ENCODE data around the gene EXOC4.

Gene EXOC4

DNA sequence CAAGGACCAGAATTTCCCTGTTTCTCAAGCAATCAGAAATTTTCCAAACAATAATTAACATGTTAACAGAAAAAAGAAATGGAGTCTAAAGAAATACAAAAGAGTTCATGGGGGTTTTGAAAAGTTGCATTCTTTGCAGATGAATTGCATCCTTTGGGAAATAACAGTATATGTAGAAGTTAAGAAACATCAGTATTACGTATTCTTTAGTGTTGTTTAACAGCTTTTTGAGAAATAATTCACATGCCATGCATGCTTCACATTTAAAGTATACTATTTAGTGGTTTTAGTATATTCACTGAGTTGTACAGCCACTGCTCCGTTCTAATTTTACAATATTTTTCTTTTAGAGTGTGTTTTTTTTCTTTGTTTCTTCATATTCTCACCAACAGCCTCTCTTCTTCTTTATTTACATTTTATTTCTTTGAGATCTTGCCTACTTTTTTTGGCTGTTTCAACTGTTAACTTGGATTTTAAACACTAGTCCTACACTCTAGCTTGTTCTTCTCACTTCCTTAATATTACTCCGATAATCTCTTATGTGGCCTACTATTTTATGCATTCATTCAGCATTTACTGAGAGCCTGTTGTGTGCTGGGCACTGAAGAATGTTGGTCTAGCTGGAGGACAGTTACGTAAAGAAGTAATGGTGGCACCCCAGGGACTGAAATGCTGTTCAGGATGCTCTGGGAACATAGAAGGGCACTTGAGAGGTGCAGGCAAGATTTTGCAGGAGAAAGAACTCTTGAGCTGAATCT is 330.1 kb downstream of the EXOC4 start:
- DNase-seq: no peak

DNA sequence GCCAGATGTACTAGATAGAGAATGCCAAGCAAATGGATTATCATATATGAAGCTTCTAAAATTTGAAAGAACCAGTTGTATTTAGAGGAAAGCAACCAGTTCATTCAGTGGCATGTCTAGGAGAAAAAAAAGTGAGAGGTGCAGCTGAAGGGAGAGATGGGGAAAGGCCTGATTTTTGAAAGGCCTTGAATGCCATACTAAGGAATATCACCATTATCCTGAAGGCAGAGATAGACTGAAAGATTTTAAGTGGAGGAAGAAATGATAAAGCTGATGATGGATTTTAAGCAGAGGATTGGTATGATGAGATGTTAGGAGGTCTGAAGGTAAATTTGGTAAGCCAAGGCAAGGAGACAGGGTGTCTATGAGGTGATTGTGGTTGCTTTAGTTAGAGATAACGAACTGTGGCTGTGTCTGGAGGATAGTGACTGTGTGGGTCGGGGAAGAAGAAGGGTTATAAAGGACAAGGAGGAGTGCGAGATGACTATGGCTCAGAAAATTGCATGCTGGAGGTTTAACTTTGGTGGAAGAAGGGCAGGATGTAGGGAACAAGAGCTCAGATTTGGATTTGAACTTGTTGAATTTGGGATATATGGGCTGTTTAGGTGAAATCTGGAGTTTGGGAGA is 330.8 kb downstream of the EXOC4 start:
- no peak for DNase-seq

GRCh38 chr7:133584956-133585668 is 332.2 kb downstream of the EXOC4 start:
- no peak for DNase-seq

DNA sequence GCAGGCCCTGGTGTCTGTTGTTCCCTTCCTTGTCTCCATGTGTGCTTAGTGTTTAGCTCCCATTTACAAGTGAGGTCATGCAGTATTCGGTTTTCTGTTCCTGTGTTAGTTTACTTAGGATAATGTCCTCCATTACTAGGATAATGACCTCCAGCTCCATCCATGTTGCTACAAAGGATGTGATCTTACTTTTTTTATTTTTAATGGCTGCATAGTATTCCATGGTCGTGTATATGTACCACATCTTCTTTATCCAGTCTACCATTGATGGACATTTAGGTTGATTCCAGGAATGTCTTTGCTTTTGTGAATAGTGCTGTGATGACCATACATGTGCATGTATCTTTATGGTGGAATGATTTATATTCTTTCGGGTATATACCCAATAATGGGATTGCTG is 333.4 kb downstream of the EXOC4 start:
- no peak for DNase-seq

- DNase-seq: no peak
These were observed 335.0 kb downstream of the EXOC4 start for GRCh38 chr7:133587903-133588302.

DNA sequence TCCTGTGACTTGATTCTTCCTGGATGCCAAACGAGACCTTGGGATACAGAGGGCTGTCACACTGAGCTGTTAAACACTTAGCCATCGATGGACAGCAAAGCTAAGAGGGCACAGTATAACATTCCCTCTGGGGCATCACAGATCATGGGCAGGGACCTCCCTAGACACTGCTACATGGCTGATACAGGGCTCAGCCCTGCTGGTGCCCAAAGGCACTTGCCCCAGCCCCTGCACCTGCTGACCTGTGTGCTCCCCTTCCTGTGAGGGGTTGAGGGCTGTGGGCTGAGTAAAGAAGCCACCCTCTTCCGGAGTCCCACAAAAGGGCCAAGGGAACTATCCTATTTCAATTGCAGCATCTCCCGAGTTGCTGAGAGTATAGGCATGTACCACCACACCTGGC is 337.9 kb downstream of the EXOC4 start:
- no peak for DNase-seq

DNA sequence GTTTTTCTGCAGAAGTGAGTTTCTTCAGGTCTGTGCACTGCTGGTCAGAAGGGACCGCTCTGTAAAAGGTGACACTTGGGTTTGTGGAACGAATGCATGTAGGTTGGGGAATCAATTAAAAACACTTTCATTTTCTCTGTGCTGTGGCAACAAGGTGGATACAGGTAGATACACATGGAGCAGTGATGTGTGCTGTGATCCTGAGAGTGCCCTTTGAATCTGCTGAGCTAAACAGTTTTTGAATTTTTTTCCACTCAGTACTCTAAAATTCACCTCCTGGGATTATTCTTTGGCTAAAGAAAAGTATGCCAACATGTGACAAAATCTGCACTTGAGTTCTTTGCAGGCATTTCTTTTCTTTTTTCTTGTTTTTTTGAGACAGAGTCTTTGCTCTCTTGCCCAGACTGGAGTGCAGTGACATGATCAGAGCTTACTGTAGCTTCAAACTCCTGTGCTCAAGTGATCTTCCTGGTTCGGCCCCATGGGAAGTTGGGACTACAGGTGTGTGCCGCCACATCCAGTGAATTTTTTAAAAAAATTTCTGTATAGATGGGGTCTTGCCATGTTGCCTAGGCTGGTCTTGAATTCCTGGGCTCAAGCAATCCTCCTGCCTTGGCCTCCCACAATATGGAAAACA is 338.9 kb downstream of the EXOC4 start:
- DNase-seq: no peak

DNA sequence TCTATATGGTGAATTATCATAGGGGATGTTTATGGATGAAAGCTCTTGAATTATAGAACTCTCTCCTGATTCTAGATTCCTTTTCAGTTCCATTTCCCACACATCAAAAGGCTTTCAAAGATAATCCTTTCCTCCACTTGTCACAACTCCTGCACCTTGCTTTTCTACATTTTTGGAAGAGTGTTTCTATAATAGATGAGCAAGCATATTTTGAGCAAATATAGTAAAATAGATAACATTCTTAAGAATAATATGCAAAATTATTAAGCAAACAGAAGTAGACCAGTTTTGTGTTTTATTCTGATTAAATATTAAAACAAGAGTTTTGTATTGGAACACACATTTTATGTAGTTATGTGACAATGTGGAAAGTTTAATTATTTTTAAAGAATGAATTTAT is 340.7 kb downstream of the EXOC4 start:
- no peak for DNase-seq

DNA sequence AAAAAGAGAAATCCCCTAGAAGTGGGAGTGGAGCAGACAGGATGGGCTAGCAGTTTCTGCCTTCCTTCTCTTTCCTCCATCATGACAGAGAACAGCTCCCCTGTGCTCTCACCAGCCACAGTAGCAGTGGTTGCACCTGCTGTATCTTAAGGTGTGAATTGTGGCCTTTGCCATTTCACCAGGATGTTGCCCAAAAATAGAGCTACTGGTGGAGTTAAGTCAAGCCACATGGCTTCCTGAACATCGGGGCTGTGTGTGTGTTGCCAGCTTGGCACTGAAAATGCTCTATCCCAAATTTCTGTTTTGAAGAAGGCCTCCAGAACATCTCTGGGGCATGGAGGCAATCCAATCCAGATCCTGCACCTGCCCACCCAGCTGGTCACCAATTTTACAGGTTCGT is 348.7 kb downstream of the EXOC4 start:
- DNase-seq: no peak

- DNase-seq: no peak
These were observed 349.4 kb downstream of the EXOC4 start for GRCh38 chr7:133602291-133602690.

DNA sequence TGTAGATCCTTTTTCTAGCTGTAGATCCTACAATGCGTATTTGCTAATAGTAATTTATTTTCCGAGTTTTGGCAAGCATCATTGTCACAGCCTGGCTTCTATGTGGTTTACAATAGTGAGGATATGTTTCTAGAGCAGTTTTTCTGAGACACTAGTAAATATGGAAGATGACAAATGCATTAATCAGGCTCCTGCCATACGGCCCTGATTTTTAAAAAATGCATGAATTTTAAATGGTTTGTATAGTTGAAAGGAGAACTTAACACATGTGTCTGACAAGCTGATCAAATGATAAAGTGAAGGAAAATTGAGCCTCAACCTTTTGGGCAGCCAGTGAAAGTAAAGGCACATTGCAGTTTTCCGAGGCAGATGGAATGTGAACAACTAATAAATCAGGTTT is 354.1 kb downstream of the EXOC4 start:
- DNase-seq: no peak

DNA sequence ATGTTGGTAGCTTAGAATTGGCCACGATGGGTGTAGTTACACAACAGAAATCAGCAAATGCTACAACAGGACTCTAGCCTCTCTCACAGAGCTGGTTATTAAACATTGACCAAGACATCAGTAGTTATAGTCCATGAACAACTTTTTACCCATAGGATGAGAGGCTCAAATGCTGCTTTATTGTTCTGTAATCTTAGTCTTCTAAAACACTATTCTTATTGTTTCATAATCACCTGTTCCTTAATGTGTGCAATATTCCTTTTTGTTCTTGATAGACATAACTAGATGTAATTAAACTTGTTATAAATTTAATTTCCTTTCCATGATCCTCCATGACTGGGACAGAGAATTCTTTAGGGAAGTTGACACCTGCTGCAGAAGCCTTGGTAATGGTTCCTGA is 356.9 kb downstream of the EXOC4 start:
- DNase-seq: no peak

DNA sequence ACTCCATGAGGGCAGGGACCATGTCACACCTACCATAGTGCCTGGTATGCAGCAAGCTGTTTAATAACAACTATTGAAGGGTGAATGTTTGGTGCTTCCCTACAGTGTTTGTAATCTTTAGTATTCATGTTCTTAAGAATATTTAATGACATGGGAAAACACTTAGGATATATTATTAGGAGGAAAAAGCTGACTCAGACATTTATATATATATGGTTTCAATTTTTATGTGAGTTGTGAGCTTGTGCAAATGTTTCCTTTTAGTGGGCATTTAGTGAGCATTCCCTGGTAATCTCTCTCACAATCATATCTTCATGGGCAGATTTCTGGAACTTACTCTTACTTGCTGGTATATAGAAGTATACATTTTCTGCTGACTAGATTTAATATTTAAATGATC is 359.1 kb downstream of the EXOC4 start:
- no peak for DNase-seq

DNA sequence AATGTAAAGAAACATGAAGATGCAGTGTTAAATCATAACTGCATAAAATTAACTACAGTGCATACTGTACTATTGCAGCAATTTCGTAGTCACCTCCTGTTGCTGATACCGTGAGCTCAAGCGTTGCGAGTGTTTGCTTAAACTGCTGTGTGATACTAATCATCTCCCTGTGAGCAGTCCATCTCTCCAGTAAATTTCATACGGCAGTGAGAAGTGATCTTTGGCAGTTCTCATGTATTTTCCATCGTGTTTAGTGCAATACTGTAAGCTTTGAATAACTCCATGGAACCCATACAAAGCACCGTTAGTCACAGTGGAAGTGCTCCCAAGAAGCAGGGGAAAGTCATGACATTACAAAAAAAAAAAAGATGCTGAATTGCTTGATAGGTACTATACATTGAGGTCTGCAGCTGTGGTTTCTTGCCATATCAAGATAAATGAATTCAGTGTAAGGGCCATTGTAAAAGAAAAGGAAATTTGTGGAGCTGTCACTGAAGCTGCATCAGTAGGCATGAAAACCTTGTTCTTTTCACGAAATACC is 360.4 kb downstream of the EXOC4 start:
- DNase-seq: no peak

- DNase-seq: no peak
These were observed 361.4 kb downstream of the EXOC4 start for GRCh38 chr7:133614251-133614650.

DNA sequence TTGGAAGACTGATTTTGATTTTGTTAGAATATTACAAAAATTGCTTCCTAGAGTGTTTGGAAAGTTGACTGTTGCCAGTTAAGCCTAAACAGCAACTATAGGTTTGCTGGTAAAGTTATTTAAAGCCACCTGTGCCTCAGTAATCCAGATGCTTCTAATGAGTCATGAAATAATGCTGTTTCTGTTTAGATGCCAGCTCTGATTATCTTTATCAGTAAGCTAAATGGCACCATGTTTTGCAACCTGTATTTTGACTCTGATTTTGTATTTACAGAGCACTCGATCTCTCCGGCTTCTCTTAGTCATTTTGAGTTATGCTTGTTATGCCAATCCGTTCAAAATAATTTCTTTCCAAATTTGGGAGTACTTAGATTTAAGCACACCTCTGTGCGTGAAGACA is 366.1 kb downstream of the EXOC4 start:
- DNase-seq: no peak

- DNase-seq: no peak
These were observed 366.6 kb downstream of the EXOC4 start for GRCh38 chr7:133619491-133619890.

- no peak for DNase-seq
These were observed 370.8 kb downstream of the EXOC4 start for GRCh38 chr7:133623721-133624120.

DNA sequence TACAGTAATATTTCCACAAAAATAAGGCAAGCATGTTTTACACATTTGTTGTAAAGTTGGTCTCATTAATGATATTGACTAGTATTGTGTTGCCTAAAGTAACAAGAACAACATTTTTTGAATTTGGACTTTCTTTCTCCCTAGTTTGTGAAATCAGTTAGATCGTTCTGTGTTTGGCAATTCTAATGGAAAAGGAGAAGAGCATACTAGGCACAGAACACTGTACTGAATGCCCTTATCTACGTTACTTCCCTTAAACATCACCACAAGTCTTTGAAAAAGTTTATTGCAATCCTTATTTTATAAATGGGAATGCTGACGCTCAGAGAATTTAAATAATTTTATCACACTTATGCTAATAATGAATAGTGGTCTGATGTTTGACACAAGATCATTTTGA is 372.2 kb downstream of the EXOC4 start:
- DNase-seq: no peak

DNA sequence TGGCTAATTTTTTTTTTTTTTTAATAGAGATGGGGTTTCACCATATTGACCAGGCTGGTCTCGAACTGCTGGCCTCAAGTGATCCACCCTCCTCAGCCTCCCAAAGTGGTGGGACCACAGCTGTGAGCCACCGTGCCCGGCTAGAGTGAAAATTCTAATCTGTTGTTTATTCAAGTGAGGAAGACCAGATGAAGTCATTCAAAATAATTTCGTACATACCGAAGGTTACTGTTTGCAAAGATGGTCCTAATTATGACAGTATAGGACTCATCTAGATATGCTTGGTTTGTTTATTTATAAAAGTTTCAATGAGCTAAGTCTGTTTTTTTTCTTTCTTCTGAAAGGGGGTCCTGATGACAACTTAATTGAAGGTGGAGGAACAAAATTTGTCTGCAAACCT is 376.8 kb downstream of the EXOC4 start:
- DNase-seq: no peak

DNA sequence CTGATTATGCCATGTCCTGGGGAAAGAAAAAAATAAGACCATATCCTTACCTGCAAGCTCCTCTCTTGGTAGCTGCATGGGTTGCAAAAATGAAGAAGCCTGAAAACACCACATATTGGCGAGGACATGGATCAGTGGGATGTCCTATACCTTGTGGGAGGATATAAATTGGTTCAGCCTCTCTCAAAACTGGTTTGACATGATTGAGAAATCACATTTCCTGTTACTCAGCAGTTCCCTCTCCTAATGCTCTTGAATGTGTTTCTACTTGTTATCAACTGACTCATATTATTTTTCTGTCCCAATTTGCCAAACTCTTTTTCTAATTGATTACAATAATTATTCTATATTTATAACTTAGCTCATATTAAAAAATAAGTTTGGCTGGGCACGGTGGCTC is 380.2 kb downstream of the EXOC4 start:
- DNase-seq: no peak

DNA sequence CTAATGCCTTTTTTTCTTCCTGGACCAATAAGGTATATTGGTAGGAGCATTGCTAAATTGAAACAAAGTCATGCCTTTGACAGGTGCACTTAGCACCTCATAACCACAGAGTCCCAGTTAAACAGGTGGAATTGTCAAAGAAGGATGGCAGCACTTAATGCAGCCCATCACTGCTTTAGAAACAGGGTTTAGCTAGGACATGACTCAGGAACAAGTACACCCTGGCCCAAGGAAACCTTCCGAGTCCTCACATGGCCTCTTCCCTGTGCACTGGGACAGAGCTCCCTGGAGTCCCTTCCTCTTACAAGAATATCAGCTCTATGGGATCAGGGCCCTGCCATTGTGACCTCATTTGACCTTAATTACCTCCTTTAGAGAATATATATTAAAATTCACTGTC is 382.7 kb downstream of the EXOC4 start:
- DNase-seq: no peak

GRCh38 chr7:133638857-133639256 is 386.0 kb downstream of the EXOC4 start:
- no peak for DNase-seq

- no peak for DNase-seq
These were observed 388.6 kb downstream of the EXOC4 start for GRCh38 chr7:133641436-133641835.
